Measurements from ENCODE around the gene PRKRA. TPM values are rescaled to one million over a fixed set of nuclear protein-coding genes. Genes with fewer than 3 reads are reported as not detected.
"Not testable (repeated sequence)": the region's sequence is repeated elsewhere in the genome, so short reads cannot be mapped to it uniquely, and the experiment has no call there.

PRKRA gene
- total RNA-seq, 1 experiment from 2014 or later = 59.4 TPM

- H3K27me3 ChIP-seq (ENCODE audit: control insufficient read depth, insufficient read depth, low read length) = no peaks in the 10 kb centered on the region
- H3K27ac ChIP-seq (ENCODE audit: low read length) = peak overlapping the region; percentile 88
- intact Hi-C loops (cut with micrococcal nuclease; ENCODE audit: unreplicated experiment) (loop anchor here (2.0 to 10.0 kb wide), 5 partner anchors 17 to 429 kb away; partner anchors contain the start of gene RBM45), in situ Hi-C loops (cut with HindIII; ENCODE audit: low pct_unique_long_range_greater_than_20kb, low sequenced_read_pairs) (no loop called here)
- ChIA-PET POLR2A (interaction anchor here (0.7 kb wide), 1 partner anchor 1287 kb away, joined by 3 read pairs; no protein-coding TSS in a partner anchor), CTCF (interaction anchor here (1.2 kb wide), 1 partner anchor 17 kb away, joined by 3 read pairs; no protein-coding TSS in a partner anchor)
- peaks cover 4% of the 10 kb centered on the region; the same call in 1 of the 2 replicates for H3K4me1 ChIP-seq (ENCODE audit: control insufficient read depth, insufficient read depth, low read length)
- DNase-seq (ENCODE audit: low read depth, low spot score) (peak; percentile 28), ATAC-seq (peak; percentile 93)
- no peaks in the 10 kb centered on the region for H3K9me3 ChIP-seq (ENCODE audit: control insufficient read depth, insufficient read depth, low read depth, low read length)
- BruUV-seq (replicated peaks) = no TSS peak
- H3K36me3 ChIP-seq (ENCODE audit: control insufficient read depth, insufficient read depth, low read length) = no peaks in the 10 kb centered on the region; the same call in 1 of the 2 replicates
- H3K4me3 ChIP-seq (ENCODE audit: low read depth in 2 of 2, low read length in 2 of 2) = peak overlapping the region; percentile 63 to 81
- peak; percentile 74 for TF ChIP-seq POLR2AphosphoS5 (IDR thresholded peaks at IDR 0.05; ENCODE audit: low read depth, low read length)
- no peak for TF ChIP-seq CTCF (IDR thresholded peaks at IDR 0.05)
- TF ChIP-seq REST (IDR thresholded peaks at IDR 0.05; ENCODE audit: insufficient read depth in 1 of 2, low read depth in 2 of 2, low read length in 1 of 2) = no peak
These were observed 37.3 kb downstream of the PRKRA start for GRCh38 chr2:178413472-178414265.

- H3K36me3 ChIP-seq (ENCODE audit: control insufficient read depth, insufficient read depth, low read length); in situ Hi-C loops (cut with HindIII; ENCODE audit: low pct_unique_long_range_greater_than_20kb, low sequenced_read_pairs); DNase-seq (ENCODE audit: low read depth, low spot score); BruUV-seq (replicated peaks); H3K4me3 ChIP-seq (ENCODE audit: low read depth in 2 of 2, low read length in 2 of 2); CTCF ChIA-PET; POLR2A ChIA-PET; H3K4me1 ChIP-seq (ENCODE audit: control insufficient read depth, insufficient read depth, low read length); H3K27me3 ChIP-seq (ENCODE audit: control insufficient read depth, insufficient read depth, low read length); H3K27ac ChIP-seq (ENCODE audit: low read length); H3K9me3 ChIP-seq (ENCODE audit: control insufficient read depth, insufficient read depth, low read depth, low read length); ATAC-seq: not testable (repeated sequence)
- TF ChIP-seq CTCF (IDR thresholded peaks at IDR 0.05) = peak; percentile 17; the same call in 1 of the 2 replicates
- intact Hi-C loops (cut with micrococcal nuclease; ENCODE audit: unreplicated experiment) = loop anchor here (5.0 to 10.0 kb wide), 3 partner anchors 280 to 428 kb away; partner anchors contain the start of gene RBM45
These were observed 38.5 kb downstream of the PRKRA start for GRCh38 chr2:178412453-178412852.

Data from Panc1 (cell line).